ENCODE results near the gene SMIM14.
"Not testable (repeated sequence)": the region's sequence is repeated elsewhere in the genome, so short reads cannot be mapped to it uniquely, and the experiment has no call there.

SMIM14 gene

GRCh38 chr4:39642885-39643552 lies 4.4 kb upstream of the SMIM14 start:
- DNase-seq, result no peak

- DNase-seq, result no peak
Measured at GRCh38 chr4:39641451-39641850, 2.8 kb upstream of the SMIM14 start.

- no peak for DNase-seq
Measured at GRCh38 chr4:39637586-39638353, 895 bp downstream of the SMIM14 start.

GRCh38 chr4:39637221-39637585 lies 1.5 kb downstream of the SMIM14 start:
- no peak for DNase-seq

GRCh38 chr4:39636531-39637184 lies 2.0 kb downstream of the SMIM14 start:
- DNase-seq, result no peak

- DNase-seq, result no peak
Measured at GRCh38 chr4:39635023-39635422, 3.6 kb downstream of the SMIM14 start.

- DNase-seq, result no peak
Measured at GRCh38 chr4:39631700-39632079, 7.0 kb downstream of the SMIM14 start.

- DNase-seq, result no peak
Measured at GRCh38 chr4:39627413-39627812, 11.3 kb downstream of the SMIM14 start.

GRCh38 chr4:39626913-39627312 lies 11.8 kb downstream of the SMIM14 start:
- DNase-seq, result no peak

GRCh38 chr4:39626261-39626660 lies 12.4 kb downstream of the SMIM14 start:
- no peak for DNase-seq

- DNase-seq, result no peak
Measured at GRCh38 chr4:39621582-39621981, 17.1 kb downstream of the SMIM14 start.

GRCh38 chr4:39620551-39621313 lies 17.9 kb downstream of the SMIM14 start:
- no peak for DNase-seq

GRCh38 chr4:39617534-39617933 lies 21.1 kb downstream of the SMIM14 start:
- no peak for DNase-seq

GRCh38 chr4:39616651-39617050 lies 22.0 kb downstream of the SMIM14 start:
- DNase-seq, result no peak

GRCh38 chr4:39616112-39616511 lies 22.6 kb downstream of the SMIM14 start:
- not testable (repeated sequence) for DNase-seq

GRCh38 chr4:39614487-39615162 lies 24.0 kb downstream of the SMIM14 start:
- DNase-seq, result no peak

- no peak for DNase-seq
Measured at GRCh38 chr4:39613093-39613656, 25.5 kb downstream of the SMIM14 start.

- no peak for DNase-seq
Measured at GRCh38 chr4:39609454-39609931, 29.2 kb downstream of the SMIM14 start.

GRCh38 chr4:39608451-39608850 lies 30.2 kb downstream of the SMIM14 start:
- DNase-seq, result no peak

GRCh38 chr4:39606747-39607146 lies 31.9 kb downstream of the SMIM14 start:
- DNase-seq, result no peak

- DNase-seq, result no peak
Measured at GRCh38 chr4:39597695-39598381, 40.8 kb downstream of the SMIM14 start.

- DNase-seq, result no peak
Measured at GRCh38 chr4:39596971-39597370, 41.7 kb downstream of the SMIM14 start.

All from 8988T (cell line).